Esophagus muscularis mucosa (tissue), 3 donors: Measurements from ENCODE around the gene CHI3L2.

Experiments
- CTCF ChIP-seq, 3 experiments: fragments of 200-600 bp in 2 of 3; fragments of 450-650 bp in 1 of 3; sonication (generic) in 2 of 3; IDR thresholded peaks; one replicate each; pipeline ENCODE4 v1.5.1; 2017 to 2019; ENCODE audit warnings: antibody characterized with exemption in 3 of 3, mild to moderate bottlenecking in 2 of 3, moderate library complexity in 1 of 3
- POLR2A ChIP-seq: fragments of 450-650 bp; IDR thresholded peaks from one replicate; pipeline ENCODE4 v1.6.1; 2017; ENCODE audit warnings: antibody characterized with exemption, moderate library complexity, mild to moderate bottlenecking, low read depth

GRCh38 chr1:111211921-111212320, 15.6 kb upstream of the CHI3L2 start:
- TF ChIP-seq CTCF (IDR thresholded peaks at IDR 0.05): no peak
- no peak for TF ChIP-seq POLR2A
